GM18499 (cell line): ENCODE data around the gene GTPBP2.

Experiments
- ATAC-seq: cut with Tn5 transposase; IDR thresholded peaks from one replicate; pipeline ENCODE4 v1.9.1; 2021; ENCODE audit warnings: moderate number of reproducible peaks; ENCODE audit not compliant: insufficient read depth, unreplicated experiment

GTPBP2 gene

GRCh38 chr6:43629104-43629504, at the start of gene GTPBP2:
Gene GTPBP2 (minus strand): TSS chr6:43629264. CDS start chr6:43629162, 102 bp downstream.
- peak; percentile 52 for ATAC-seq

- no peak for ATAC-seq
Observed at GRCh38 chr6:43678341-43678740, 49.3 kb upstream of the GTPBP2 start.

DNA sequence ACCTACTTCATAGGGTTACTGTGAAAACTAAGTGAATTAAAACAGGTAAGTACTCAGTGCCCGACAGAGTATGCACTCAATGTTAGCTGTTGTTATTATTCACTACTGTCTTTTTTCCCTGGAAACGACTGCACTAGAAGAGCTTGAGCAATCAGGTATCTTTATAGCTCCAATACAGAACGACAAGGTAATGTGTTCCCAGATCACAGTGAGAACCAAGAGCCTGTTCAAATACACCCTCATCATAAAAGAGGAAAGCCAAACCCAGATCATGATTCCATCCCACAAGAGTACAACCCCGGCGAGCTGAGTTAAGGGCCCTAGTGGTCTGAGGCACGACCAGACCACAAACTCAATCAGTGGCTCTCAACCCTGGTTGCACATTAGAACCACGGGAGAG, 48.7 kb upstream of the GTPBP2 start:
- ATAC-seq, result no peak

DNA sequence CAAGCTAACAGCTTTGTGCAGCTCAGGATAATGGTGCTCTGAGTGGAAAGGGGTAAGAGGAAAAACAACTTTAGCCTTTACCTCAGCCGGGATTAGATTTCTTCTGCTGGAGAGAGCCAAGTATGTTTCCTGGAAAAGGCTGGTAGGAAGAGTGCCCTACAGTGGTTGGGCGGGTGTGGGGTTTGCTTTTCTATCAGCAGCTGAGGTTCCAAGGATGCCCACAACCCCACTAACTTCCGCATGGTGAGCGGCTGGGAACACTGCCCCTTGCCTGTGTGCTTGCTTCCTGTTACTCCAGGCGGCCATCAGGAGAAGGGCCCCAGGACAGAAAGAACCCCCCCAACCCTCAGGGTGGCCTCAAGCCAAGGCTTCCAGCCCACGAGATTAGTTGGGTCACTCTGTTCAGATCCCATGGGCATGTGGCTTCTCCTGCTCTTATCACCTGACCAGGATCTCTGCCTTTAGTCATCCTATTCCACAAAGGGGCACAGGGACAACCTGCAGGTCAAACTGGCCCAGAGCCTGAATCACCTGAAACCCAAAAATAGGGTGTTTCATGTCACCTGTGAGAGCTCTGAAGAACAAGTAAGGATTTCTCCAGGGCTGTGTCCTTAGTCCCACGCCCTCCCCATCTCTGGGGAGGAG, 48.0 kb upstream of the GTPBP2 start:
- no peak for ATAC-seq

GRCh38 chr6:43674921-43675320, 45.9 kb upstream of the GTPBP2 start:
- ATAC-seq, result no peak

GRCh38 chr6:43674291-43674690, 45.2 kb upstream of the GTPBP2 start:
- no peak for ATAC-seq

- ATAC-seq, result no peak
Observed at GRCh38 chr6:43673444-43674084, 44.5 kb upstream of the GTPBP2 start.

- ATAC-seq, result no peak
Observed at GRCh38 chr6:43671801-43672690, 43.0 kb upstream of the GTPBP2 start.

DNA sequence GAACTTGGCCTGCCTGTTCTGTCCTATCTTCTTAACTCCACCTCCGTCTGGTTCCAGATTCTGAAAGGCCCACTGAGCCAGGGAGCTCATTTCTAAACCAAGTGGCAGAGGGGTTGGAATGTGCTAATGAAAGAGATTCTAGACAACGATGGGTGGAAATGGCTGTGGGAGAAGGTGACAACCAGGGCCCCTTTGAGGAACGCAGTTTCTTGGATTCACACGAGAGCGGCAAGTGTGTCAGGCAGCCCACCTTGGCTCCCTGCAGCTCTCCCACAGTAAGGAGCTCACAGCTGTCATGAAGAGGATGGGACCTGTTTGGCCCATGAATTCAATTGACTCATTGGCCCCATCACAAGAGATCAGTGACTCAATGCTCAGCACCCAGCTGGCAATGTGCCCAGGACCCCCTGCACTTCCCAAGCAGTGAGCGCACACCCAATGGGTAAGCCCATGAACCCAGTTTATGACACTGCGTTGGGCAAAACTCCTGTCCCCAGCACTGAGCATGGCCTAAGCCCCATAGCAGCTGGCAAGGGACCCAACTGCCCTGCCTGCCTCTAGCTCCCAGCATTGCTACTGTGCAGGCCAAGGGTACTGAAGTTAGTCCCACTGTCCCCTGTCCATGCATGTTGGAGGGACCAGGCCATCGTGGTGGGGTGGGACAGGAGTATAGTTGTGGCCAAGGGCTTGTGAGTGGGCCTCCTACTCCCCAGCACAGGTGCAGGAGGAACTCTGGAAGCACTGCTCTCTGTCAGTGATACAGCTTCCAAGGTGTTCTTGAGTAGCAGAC, 42.1 kb upstream of the GTPBP2 start:
- ATAC-seq, result no peak

GRCh38 chr6:43670623-43670986, 41.5 kb upstream of the GTPBP2 start:
- no peak for ATAC-seq

DNA sequence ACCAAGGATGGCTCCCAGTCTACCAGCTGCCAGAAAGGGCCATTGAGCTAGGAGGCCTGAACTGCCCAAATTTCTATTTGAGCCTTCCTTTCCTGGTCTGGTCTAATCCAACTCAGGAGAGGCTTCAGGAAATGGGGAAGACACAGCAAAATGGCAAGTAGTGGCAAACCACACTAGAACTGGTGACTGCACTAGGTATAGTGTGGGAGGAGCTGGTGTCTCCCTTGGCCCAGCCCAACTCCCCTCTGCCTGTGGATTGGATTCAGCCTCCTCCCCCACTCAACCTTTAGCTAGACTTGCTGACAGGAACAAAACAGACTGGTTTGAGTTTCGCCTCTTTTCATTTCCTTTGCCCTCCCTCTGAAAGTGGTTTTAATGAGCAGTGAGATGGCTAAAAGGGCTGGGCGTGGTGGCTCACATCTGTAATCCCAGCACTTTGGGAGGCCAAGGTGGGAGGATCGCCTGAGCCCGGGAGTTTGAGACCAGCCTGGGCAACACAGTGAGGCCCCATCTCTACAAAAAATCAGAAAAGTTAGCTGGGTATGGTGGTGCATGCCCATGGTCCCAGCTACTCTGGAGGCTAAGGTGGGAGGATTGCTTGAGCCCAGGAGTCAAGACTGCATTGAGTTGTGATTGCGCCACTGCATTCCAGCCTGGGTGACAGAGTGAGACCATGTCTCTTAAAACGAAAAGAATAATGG, 41.0 kb upstream of the GTPBP2 start:
- ATAC-seq, result no peak

GRCh38 chr6:43669050-43669921, 40.2 kb upstream of the GTPBP2 start:
- ATAC-seq, result no peak

DNA sequence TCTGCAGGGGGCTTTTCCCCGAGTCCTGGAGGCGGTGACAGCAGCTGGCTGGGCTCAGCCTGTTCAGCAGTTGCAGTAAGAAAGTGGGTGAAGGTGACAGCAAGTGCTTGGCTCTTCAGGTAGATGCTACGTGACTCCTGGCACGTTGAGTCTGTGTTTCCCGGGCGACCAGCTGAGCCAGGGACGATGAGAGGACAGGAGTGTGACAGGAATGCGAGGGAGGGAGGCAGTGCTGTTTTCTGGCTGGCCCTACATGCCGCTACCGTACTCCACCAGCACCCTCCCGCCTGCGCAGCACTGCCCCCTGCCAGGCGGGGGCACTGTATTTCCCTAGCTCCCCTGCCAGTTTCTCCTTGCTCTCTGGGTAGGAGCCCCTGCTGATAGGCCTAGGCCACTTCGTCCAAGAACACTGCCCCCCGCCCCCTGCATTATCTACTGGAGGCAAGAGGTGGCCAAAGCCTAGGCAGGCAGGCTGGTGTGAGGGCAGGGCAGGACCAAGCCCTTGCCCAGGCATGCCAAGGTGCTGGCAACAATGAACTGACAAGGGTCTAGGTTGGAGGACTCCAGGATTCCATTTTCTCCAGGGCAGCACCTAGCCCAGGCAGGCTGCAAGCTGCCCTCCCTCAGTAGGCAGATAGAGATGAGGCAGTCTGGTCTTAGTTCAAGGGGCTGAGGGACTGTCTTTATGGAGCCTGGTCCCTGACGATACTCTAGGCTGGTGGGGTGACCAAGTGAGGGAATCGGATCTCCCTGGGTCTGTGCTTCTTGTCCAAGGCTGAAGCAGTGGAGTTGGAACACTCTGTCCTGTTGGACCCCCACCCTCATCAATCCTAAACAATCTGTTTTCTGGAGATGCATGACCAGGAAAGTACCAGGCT, 39.3 kb upstream of the GTPBP2 start:
- no peak for ATAC-seq

- no peak for ATAC-seq
Observed at GRCh38 chr6:43667245-43668150, 38.4 kb upstream of the GTPBP2 start.

DNA sequence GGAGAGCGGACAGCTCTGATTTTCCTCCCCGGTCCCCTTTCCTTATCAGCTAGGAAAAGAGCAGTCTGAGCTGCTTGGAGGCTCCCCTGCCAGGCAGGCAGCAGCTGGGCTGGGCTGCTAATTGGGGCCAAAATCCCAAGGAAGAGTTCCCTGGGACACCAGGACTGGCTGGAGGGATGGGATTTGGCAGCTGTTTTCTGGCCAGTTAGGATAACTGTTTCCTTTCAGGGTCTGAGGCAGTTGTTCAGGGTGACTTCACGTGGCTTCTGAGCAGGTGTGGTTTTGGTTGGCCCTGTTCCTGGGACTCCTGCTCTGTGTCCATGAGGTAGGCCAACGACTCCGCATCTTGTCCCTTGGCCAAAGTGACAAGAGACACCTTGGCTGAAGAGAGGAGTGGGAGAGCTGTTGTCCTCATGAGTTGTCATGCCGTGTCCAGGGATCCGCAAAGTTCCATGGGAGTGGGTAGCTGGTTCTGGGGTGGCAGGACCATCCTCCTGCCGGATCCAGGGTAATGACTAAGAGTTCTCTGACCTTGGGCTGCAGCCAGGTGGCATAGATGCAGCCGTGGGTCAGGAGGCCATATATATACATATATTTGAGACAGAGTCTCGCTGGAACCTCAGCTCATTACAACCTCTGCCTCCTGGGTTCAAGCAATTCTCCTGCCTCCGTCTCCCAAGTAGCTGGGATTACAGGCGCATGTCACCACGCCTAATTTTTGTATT, 37.3 kb upstream of the GTPBP2 start:
- ATAC-seq, result no peak

- ATAC-seq, result no peak
Observed at GRCh38 chr6:43665376-43665775, 36.3 kb upstream of the GTPBP2 start.
